SK-N-SH treated with all-trans-retinoic acid at 6 μM for 48 hours (cell line): Measurements from ENCODE around the gene STEAP1B.

Experiments used
- BACH2 ChIP-seq: fragments of 250-450 bp; sonication (Bioruptor Pico); IDR thresholded peaks from 2 replicates; pipeline ENCODE4 v1.9.0; 2021; ENCODE audit warnings: mild to moderate bottlenecking, borderline replicate concordance
- ESRRG ChIP-seq: fragments of 250-450 bp; sonication (Bioruptor Pico); IDR thresholded peaks from 2 replicates; pipeline ENCODE4 v1.6.1; 2021; ENCODE audit warnings: mild to moderate bottlenecking
- OSR1 ChIP-seq: fragments of 250-450 bp; sonication (Bioruptor Pico); IDR thresholded peaks from 2 replicates; pipeline ENCODE4 v1.8.0; 2022; ENCODE audit warnings: moderate library complexity, mild to moderate bottlenecking, inconsistent platforms
- PPARA ChIP-seq: fragments of 250-450 bp; sonication (Bioruptor Pico); IDR thresholded peaks from 2 replicates; pipeline ENCODE4 v1.5.0; 2020; ENCODE audit warnings: mild to moderate bottlenecking, borderline replicate concordance
- SNAI2 ChIP-seq: fragments of 250-450 bp; sonication (Bioruptor Pico); IDR thresholded peaks from 2 replicates; pipeline ENCODE4 v1.5.0; 2020; ENCODE audit warnings: mild to moderate bottlenecking, moderate library complexity
- ZFP30 ChIP-seq: fragments of 450-650 bp; formaldehyde crosslinking; IDR thresholded peaks from 2 replicates; pipeline ENCODE4 v1.5.0; 2022; ENCODE audit warnings: mild to moderate bottlenecking, moderate library complexity
- TF ChIP-seq, protein P1 (sequence below): fragments of 250-450 bp; sonication (Bioruptor Pico); IDR thresholded peaks from 2 replicates; pipeline ENCODE4 v1.8.0; 2021; ENCODE audit warnings: low read depth, mild to moderate bottlenecking, moderate library complexity, borderline replicate concordance
- TF ChIP-seq, protein P2 (sequence below): fragments of 250-450 bp; sonication (Bioruptor Pico); IDR thresholded peaks from 2 replicates; pipeline ENCODE4 v1.8.0; 2020; ENCODE audit warnings: mild to moderate bottlenecking, moderate library complexity, borderline replicate concordance

DNA sequence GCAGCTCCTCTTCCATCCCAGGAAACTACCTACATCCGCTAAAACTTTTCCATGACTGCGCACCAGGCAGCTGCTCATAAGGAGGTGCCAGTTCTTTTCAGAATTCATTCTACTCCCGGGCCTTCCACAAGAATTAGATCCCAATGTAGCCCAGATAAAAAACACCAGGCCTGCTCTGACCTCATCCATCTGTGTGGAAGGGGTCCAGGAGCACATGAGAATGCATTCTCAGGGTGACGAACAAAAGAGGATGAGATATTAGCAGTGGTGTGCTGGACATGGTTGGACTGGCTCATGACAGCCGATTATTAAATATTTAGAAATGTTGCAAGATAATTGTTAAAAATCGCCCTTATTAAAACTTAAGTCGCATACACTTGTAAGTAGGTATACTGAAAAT is 43.2 kb upstream of the STEAP1B start:
- no peak for TF ChIP-seq ZFP30 (CRISPR knock-in tag)
- TF ChIP-seq, protein P1, sequence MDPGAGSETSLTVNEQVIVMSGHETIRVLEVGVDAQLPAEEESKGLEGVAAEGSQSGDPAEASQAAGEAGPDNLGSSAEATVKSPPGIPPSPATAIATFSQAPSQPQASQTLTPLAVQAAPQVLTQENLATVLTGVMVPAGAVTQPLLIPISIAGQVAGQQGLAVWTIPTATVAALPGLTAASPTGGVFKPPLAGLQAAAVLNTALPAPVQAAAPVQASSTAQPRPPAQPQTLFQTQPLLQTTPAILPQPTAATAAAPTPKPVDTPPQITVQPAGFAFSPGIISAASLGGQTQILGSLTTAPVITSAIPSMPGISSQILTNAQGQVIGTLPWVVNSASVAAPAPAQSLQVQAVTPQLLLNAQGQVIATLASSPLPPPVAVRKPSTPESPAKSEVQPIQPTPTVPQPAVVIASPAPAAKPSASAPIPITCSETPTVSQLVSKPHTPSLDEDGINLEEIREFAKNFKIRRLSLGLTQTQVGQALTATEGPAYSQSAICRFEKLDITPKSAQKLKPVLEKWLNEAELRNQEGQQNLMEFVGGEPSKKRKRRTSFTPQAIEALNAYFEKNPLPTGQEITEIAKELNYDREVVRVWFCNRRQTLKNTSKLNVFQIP (CRISPR knock-in tag): no peak
- TF ChIP-seq BACH2 (CRISPR knock-in tag): no peak
- no peak for TF ChIP-seq OSR1 (CRISPR knock-in tag)
- no peak for TF ChIP-seq SNAI2 (CRISPR knock-in tag)
- TF ChIP-seq ESRRG (CRISPR knock-in tag): no peak
- TF ChIP-seq, protein P2, sequence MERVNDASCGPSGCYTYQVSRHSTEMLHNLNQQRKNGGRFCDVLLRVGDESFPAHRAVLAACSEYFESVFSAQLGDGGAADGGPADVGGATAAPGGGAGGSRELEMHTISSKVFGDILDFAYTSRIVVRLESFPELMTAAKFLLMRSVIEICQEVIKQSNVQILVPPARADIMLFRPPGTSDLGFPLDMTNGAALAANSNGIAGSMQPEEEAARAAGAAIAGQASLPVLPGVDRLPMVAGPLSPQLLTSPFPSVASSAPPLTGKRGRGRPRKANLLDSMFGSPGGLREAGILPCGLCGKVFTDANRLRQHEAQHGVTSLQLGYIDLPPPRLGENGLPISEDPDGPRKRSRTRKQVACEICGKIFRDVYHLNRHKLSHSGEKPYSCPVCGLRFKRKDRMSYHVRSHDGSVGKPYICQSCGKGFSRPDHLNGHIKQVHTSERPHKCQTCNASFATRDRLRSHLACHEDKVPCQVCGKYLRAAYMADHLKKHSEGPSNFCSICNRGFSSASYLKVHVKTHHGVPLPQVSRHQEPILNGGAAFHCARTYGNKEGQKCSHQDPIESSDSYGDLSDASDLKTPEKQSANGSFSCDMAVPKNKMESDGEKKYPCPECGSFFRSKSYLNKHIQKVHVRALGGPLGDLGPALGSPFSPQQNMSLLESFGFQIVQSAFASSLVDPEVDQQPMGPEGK: no peak
- no peak for TF ChIP-seq PPARA
